Activated gamma-delta T cell treated with anti-CD3 and anti-CD28 coated beads, Interleukin-2, amount 50 U/mL, for 16 hours (primary cell): Measurements from ENCODE around the gene ZFP37.
"Not testable (repeated sequence)": the region's sequence is repeated elsewhere in the genome, so short reads cannot be mapped to it uniquely, and the experiment has no call there.

ENCODE experiments used
- DNase-seq: peaks from one replicate; pipeline ENCODE4 v3.0.0-alpha.2; 2020; ENCODE audit warnings: low read depth

Gene ZFP37

GRCh38 chr9:113056191-113057106 lies at the start of gene ZFP37:
Gene ZFP37, minus strand, starts transcription at chr9:113056724. Its CDS starts 36 bp downstream, at chr9:113056688.
- DNase-seq: peak; percentile 39

- DNase-seq: not testable (repeated sequence)
Measured at GRCh38 chr9:113105345-113105744, 48.8 kb upstream of the ZFP37 start.

- DNase-seq: no peak
Measured at GRCh38 chr9:113095561-113095960, 39.0 kb upstream of the ZFP37 start.

- not testable (repeated sequence) for DNase-seq
Measured at GRCh38 chr9:113089924-113090323, 33.4 kb upstream of the ZFP37 start.

- not testable (repeated sequence) for DNase-seq
Measured at GRCh38 chr9:113089143-113089505, 32.6 kb upstream of the ZFP37 start.

GRCh38 chr9:113088456-113089142 lies 32.1 kb upstream of the ZFP37 start:
- not testable (repeated sequence) for DNase-seq

- not testable (repeated sequence) for DNase-seq
Measured at GRCh38 chr9:113062932-113063310, 6.4 kb upstream of the ZFP37 start.

GRCh38 chr9:113062256-113062931 lies 5.9 kb upstream of the ZFP37 start:
- DNase-seq: not testable (repeated sequence)

GRCh38 chr9:113061072-113061850 lies 4.7 kb upstream of the ZFP37 start:
- DNase-seq: not testable (repeated sequence)

- DNase-seq: not testable (repeated sequence)
Measured at GRCh38 chr9:113059581-113060284, 3.2 kb upstream of the ZFP37 start.

GRCh38 chr9:113057193-113057592 lies 669 bp upstream of the ZFP37 start:
- DNase-seq: no peak

GRCh38 chr9:113042884-113043657 lies 13.5 kb downstream of the ZFP37 start:
- no peak for DNase-seq

GRCh38 chr9:113026200-113026599 lies 30.3 kb downstream of the ZFP37 start:
- DNase-seq: no peak

- DNase-seq: no peak
Measured at GRCh38 chr9:113018247-113018646, 38.3 kb downstream of the ZFP37 start.

- DNase-seq: no peak
Measured at GRCh38 chr9:113012492-113012891, 44.0 kb downstream of the ZFP37 start.

GRCh38 chr9:113011911-113012381 lies 44.6 kb downstream of the ZFP37 start, which contains the start of gene ZNF883:
Gene ZNF883, minus strand, starts transcription at chr9:113012192.
- DNase-seq: no peak

GRCh38 chr9:113005777-113006176 lies 50.7 kb downstream of the ZFP37 start:
- DNase-seq: no peak

- no peak for DNase-seq
Measured at GRCh38 chr9:112997236-112997941, 59.1 kb downstream of the ZFP37 start.
